ENCODE results near the gene TMEM171.
A peak's percentile ranks its signal among the peaks of the same experiment; 100 is the strongest.

The TMEM171 gene

DNA sequence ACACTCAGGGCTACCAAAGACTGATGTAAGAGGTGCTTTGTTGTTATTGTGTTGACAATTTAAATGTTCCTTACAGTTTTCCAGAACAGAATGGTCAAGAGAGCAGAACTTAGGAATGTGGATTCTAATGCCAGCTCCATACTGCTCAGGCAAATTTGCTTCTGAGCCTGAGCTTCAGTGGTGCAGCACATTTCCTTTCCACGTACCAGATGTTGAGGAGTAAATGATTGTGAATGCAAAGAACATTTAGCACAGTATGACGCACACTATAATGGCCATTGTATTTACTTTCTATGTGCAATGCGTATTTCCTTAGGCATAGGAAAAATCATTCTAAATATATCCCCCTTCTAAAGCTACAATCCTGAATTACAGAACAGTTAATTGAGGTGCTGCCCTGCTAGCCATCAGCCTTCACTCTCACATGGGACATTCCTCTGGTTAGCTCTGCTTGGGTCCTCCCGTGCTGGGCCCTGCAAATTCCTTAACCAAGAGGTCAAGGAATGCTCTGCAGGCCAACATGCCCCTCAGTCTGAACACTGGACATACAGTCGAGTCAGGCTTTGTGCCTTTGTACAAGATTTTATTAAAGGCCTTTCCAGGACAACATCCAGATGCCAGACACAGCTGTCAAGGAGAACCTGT lies 31.5 kb downstream of the TMEM171 start:
- DNase-seq (ENCODE audit: low read depth) = no peak

DNA sequence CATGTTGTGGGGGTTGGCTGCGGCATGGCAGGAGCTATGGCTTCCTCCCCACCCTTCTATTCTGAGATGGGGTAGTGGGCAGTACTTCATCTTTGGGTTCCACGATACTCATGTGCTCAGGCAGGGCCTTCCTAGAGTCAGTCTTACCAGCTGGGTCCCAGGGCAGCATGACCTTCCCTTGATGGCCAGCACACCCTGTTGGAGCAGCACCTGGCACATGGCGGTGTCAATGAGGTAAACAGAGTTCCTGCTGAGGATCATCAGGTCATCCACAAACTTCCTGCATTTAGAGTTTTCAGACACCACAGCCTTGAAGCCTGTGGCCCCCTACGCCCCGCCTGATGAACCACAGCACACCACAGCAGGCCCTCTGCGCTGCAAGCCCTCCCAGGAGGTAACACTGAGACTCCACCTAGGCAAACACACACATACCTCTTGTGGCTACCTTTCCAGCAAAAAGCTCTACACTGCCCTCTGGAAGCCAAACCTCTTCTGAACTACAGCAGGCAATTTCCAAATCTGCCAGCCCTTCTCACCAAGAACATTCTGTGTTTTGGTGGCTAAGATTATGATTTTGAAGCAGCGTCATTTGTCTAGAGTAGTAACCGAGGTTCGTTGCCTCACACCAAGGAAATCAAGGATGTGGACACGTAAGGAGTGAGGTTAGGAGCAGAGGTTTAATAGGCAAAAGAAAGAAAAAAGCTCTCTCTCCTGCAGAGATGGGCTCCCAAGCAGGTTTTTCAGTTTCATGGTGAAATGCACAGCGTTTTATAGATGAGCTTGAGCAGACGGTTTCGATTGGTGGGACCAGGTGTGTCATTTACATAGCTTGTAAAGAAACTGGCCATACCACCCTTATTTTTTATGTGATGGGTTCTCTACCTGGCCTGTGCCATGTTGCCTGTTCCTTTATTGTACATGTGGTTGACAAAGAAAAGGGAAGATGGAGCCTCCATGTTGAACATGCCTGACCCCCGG lies 32.3 kb downstream of the TMEM171 start:
- DNase-seq (ENCODE audit: low read depth) = no peak

DNA sequence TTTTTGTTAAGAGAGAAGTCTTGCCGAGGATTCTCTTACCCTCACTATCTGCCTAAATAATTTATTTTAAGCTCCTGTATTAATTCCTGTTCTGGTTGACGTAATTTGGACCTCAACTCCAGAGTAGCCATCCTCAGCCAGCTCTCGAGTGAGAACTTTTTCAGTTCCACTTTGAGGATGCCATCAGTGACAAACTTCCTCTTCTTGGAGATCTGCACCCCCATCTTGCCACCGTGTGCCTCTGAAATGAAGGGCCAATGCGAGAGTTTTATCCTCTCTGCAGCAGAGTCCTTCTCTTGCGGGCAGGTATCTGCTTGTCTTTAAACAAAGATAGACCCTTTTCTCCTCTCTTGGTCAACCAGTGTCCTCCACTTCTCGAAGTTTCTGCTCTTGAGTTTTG lies 33.1 kb downstream of the TMEM171 start:
- DNase-seq (ENCODE audit: low read depth) = no peak

DNA sequence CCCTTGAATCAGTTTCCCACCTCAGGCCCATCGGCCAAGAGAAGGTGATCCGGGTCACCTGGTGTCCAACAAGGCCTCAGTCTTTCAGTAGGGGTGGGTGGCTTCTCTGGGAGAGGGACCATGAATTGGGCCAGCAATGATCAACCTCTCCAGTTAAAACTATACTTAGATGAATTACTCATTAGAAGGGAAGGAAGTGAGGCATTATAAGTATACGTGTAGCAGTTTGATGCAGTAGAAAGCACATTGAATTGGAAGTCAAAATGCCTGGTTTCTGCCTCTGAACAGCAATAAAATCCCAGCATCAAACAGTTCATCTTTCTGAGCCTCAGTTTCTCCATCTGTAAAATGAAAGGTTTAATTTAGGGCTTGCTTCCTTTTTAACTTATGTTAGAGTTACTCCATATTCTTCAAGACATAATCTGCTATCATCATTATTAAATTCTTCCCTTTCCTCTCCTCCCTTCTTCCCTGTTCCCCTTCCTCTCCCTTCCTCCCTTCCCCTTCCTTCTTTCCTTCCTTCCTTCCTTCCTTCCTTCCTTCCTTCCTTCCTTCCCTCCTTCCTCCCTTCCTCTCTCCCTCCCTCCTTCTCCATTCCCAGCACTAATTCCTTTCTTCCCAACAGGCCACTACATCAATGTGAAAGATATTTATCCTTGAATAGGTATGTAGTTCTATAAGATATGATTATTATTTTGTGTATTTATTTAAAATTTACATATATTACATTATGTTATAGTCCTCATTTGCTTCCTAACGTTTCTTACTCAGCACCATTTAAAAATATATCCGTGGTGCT lies 34.0 kb downstream of the TMEM171 start:
- no peak for DNase-seq (ENCODE audit: low read depth)

DNA sequence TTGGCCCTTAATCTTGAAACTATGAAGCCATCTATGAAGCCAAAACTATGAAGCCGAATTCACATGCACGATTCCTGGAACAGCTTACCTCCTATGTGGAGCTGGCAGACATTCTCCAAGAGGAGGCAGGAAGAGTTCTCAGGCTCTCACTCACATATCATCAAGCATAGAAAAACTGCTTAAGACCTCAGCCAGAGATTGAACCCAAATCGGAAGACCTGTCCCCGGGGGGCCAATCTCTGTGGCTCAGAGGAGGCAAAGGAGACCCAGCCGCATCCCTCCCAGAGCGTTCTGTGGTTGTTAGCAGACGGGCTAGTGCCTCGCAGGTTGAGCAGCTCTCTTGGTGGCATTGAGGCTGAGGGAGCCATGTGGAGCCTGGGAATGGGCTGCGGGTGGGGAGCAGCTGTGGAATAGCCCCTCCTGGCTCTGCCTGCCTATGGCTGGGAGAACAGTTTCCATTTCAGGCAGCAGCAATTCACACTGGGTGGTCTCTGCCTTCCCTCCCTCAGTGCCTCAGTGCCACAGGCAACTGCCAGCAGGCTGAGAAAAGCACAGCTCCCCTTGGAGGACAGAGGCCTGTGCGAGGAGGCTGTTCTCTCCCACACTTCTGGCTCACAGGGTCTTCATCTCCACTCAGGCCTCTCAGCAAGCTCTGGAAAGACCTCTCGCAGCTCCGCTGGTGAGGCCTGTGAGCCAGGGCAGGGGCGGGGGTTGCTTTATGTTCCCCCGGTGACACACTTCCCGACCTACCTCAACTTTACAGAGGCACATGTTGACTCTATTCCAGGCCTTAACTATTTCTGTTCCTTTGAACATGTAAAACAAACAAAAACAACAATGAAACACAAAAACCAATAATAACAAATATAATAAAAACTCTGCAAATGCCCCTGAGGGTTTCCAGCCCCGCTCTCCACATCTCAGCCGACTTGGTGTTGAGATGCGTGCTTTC lies 35.2 kb downstream of the TMEM171 start:
- DNase-seq (ENCODE audit: low read depth) = no peak

DNA sequence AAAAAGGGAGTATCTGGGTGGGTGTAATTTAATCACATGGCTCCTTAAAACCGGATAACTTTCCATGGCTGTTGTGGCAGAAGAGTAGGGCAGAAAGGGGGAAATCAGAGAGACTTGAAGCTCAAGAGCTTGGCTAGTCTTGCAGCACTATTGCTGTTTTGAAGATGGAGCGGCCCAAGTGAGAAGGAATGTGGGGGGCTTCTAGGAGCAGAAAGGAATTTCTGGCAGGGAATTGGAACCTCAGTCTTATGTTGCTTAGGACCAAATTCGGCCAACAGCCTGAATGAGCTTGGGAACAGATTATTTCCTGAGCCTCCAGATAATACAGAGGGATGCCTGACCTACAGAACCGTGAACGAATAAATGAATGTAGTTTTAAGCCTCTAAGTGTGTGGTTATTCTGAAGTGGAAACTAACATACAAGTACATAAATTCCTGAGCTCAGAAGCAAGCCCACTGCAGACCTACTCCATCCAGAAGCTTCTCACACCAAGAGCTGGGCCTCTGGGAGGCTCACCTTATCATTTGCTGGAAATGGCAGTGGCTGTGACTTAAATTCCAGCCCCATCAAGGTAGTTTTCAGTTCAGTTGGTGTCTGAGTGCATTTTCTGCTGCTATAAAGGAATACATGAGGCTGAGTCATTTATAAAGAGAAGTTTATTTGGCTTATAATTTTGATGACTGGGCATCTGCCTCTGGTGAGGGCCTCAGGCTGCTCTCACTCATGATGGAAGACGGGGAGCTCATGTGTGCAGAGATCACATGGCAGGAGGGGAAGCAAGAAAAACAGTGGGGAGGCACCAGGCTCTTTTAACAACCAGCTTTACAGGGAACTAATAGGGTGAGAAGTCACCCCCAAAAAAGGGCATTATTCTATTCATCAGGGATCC lies 37.3 kb downstream of the TMEM171 start:
- no peak for DNase-seq (ENCODE audit: low read depth)

DNA sequence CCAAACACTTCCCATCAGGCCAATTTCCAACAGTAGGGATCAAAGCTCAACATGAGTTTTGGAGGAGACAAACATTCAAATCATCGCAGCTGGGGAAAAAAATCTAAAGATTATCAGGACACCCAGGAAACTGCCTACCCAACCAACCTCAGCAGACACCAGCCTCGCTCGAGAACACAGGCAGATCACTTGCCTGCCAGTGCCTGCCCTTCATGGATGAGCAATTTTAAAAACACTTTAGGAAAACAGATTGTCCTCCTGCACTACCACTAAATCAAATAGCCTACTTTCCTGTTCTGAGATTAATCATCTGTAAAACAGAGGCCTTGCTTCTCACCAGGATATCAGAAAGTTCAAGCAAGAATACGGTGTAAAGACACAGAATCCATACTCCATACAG lies 37.9 kb downstream of the TMEM171 start:
- no peak for DNase-seq (ENCODE audit: low read depth)

DNA sequence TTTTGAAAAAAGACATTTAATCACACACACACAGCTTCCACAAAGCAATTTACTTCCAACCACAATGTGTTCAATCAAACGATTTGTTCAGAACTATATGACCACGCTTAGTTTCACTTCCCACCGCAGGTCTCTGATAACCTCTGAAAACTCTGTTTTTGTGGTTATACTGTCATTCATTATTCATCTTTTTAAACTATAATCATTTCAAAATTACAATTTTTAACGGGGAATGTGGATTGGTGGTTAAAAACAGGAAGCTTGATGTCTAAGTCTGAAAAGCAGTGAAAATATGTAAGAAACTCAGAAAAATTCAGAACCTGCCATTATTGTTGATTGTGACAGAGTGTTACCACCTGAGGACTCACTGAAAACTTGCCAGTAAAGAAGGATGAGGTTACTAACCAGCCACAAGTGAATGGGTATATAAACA lies 39.9 kb downstream of the TMEM171 start:
- DNase-seq (ENCODE audit: low read depth) = peak; percentile 27

DNA sequence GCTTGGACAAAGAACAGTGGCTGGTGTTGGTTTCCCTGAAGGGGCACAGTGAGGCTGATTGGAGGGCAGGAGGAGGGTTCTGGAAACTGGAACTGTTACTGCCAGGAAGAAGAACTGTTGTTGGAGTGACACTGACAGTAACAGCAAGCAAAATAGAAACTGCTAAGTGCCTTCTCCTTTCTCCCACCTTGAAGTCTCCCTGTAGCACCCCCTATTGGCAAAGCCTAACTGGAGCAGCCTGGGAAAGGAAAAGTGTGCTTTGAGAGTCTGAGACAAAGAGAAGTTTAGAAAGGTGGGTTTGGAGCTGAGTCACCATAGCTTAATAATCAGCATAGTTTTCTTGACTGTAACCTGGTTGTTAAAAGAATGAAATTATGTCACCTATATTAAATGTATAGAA lies 50.1 kb downstream of the TMEM171 start:
- no peak for DNase-seq (ENCODE audit: low read depth)

DNA sequence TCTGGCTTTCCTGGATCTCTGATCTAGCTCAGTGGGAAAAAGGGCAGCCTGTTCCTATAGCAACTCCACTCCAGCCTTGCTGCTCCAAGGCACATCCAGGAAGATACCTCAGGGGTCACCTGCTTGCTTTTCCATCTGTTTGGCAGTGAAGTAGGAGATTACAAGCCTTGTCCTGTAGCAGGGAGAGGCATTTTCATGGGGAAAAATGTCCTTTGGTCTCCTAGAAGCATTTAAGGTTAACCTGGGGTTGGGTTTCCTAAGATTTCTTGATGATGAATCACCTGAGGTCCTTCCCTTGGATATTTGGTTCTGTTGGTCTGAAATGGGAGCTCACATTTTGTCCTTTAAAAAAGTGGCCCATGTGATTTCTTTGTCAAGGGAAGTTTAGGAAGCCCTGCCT lies 51.1 kb downstream of the TMEM171 start:
- no peak for DNase-seq (ENCODE audit: low read depth)

DNA sequence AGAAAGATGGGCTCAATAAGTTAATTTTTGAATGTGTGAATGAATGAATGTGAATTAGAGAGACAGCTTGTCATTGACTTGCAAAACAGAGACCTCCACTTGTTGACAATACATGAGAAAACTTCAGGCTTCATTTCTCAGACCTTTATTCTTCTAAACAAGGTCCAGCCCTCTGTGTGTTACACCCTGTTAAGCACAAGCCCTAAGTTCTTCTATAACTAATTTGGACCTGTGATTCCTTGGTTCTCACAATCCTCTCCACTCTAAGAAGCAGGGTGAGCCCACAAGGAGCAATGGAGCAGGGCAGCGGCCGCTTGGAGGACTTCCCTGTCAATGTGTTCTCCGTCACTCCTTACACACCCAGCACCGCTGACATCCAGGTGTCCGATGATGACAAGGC lies 52.6 kb downstream of the TMEM171 start, which contains the start of gene TMEM174:
TMEM174 (plus strand) TSS at position 243 of the 400 bp plus-strand sequence; CDS start at position 294, 51 bp downstream.
- DNase-seq (ENCODE audit: low read depth) = no peak

DNA sequence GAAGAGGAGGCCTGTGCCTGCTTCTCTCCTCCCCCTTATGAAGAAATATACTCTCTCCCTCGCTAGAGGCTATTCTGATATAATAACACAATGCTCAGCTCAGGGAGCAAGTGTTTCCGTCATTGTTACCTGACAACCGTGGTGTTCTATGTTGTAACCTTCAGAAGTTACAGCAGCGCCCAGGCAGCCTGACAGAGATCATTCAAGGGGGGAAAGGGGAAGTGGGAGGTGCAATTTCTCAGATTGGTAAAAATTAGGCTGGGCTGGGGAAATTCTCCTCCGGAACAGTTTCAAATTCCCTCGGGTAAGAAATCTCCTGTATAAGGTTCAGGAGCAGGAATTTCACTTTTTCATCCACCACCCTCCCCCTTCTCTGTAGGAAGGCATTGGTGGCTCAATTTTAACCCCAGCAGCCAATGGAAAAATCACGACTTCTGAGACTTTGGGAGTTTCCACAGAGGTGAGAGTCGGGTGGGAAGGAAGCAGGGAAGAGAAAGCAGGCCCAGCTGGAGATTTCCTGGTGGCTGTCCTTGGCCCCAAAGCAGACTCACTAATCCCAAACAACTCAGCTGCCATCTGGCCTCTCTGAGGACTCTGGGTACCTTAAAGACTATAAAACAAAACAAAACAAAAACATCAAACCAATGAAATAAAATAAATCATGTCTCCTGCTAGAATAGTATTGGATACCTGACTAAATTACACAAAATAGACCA lies 53.9 kb downstream of the TMEM171 start:
- DNase-seq (ENCODE audit: low read depth) = no peak

DNA sequence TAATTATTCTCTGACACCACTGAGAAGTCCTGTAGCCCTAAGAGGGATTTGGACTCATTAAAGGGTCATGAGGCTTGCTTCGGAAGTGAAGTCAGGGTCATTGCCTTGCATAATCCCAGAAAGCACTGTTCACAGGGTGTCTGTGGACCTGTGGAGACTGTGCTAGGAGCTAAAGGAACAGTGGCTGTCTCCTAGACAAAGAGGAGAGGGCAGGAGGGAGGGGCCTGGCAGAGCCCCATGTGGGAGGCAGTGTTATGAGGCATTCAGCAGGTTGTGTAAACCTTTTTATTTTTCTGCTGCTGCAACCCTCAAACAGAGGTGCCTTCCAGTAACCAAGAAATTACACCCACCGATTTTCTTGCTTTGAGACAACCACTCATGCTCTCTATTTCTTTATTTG lies 55.9 kb downstream of the TMEM171 start:
- DNase-seq (ENCODE audit: low read depth) = no peak

DNA sequence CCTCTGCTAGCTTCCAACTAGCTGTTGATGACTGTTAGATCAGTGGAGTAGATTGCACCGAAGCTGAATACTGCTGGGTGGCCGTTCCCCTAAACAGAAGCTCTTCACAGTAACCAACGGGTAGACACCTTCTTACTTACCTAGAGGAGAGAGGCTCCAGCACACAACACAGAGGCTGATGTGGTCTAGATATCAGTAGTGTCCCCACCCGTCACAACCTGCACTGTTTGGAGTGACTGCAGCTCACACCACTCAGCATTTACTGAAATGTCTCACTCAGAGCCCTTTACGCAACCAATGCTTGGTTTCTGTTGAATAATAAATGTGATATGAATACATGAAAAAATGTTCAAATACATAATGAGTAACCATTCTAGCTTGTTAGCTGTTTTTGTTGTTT lies 57.9 kb downstream of the TMEM171 start:
- no peak for DNase-seq (ENCODE audit: low read depth)

DNA sequence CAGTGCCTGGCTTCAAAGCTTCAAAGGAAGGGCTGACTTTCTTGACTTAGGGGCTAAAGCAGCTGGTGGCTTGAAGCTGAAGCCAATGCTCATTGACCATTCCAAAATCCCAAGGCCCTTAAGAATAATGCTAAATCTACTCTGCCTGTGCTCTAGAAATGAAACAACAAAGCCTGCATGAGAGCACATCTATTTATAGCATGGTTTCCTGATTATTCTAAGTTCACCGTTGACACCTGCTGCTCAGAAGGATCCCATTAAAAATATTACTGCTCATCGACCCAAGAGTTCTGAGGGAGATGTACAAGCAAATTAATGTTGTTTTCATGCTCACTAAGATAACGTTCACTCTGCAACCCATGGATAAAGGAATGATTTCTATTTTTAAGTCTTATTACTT lies 59.4 kb downstream of the TMEM171 start:
- DNase-seq (ENCODE audit: low read depth) = no peak

DNA sequence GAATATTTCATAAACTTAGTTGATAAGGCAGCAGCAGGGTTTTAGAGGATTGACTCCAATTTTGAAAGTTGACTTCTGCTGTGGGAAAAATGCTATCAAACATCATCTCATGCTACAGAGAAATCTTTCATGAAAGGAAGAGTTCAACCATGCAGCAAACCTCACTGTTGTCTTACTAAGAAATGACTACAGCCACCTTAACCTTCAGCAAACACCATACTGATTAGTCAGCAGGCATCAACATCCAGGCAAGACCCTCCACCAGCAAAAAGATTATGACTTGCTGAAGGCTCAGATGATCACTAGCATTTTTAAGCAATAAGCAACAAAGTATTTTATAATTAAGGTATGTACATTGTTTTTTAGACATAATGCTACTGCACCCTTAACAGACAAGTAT lies 60.2 kb downstream of the TMEM171 start:
- no peak for DNase-seq (ENCODE audit: low read depth)
